Panc1 (cell line): Measurements from ENCODE around the gene ZFP62.

Experiments used
- CTCF ChIP-seq: fragments of 450-650 bp; IDR thresholded peaks from 2 replicates; pipeline ENCODE4 v1.5.1; 2017; ENCODE audit warnings: mild to moderate bottlenecking
- POLR2AphosphoS5 ChIP-seq: IDR thresholded peaks from 2 replicates; pipeline ENCODE4 v1.6.1; 2012; ENCODE audit warnings: mild to moderate bottlenecking, low read depth, low read length, moderate library complexity
- REST ChIP-seq, 2 experiments: IDR thresholded peaks; 2 replicates each; pipeline ENCODE4 v1.6.1; 2011 to 2012; ENCODE audit warnings: low read depth in 2 of 2, control low read depth in 1 of 2, low read length in 1 of 2, mild to moderate bottlenecking in 1 of 2, moderate library complexity in 1 of 2; ENCODE audit not compliant: insufficient read depth in 1 of 2
- SIN3A ChIP-seq: IDR thresholded peaks from 2 replicates; pipeline ENCODE4 v1.6.1; 2012; ENCODE audit warnings: low read depth, mild to moderate bottlenecking, low read length, moderate library complexity, borderline replicate concordance; ENCODE audit not compliant: insufficient read depth

GRCh38 chr5:180908998-180909731, 48.1 kb upstream of the ZFP62 start:
- no peak for TF ChIP-seq CTCF
- TF ChIP-seq REST (IDR thresholded peaks at IDR 0.05; ENCODE audit: insufficient read depth in 1 of 2, low read depth in 2 of 2, low read length in 1 of 2) = no peak
- TF ChIP-seq SIN3A = no peak
- TF ChIP-seq POLR2AphosphoS5 = no peak
